ENCODE data around the gene GPR17.

DNA sequence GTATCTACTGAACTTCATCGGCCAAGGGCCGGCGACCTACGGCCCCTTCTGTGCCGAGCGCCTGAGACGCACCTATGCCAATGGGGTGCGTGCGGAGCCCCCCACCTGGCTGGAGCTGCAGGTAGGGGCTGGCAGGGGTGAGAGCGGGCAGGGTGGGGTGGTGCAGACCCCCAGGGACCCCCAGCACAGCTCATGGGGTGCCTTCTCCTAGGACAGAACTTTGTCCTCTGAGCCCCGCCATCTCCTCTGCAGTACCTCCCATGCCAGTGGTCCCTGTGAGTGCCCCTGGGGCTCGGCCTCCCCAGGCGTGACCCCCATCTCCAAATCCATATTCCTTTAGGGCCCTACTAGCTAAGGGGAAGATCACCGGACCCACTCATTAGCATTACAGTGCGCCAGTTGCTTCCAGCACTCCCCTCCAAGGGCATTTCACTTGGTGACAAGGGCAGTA, 23.9 kb upstream of the GPR17 start:
- no peak for TF ChIP-seq TAF1 (IDR thresholded peaks at IDR 0.05; ENCODE audit: borderline replicate concordance, low read depth, low read length)
- no peak for TF ChIP-seq POLR2AphosphoS5 (IDR thresholded peaks at IDR 0.05; ENCODE audit: low read depth, low read length)
- TF ChIP-seq POLR2A (IDR thresholded peaks at IDR 0.05; ENCODE audit: low read depth, low read length), result no peak
